ENCODE data around the gene SUN1.
A peak's percentile ranks its signal among the peaks of the same experiment; 100 is the strongest.
"Not testable (repeated sequence)": the region's sequence is repeated elsewhere in the genome, so short reads cannot be mapped to it uniquely, and the experiment has no call there.

The SUN1 gene

GRCh38 chr7:869348-869747 lies 37.1 kb downstream of the SUN1 start:
- no peak overlapping the region for H3K4me3 ChIP-seq (ENCODE audit: low read depth, low read length)
- TF ChIP-seq CTCF (IDR thresholded peaks at IDR 0.05; ENCODE audit: low read depth, low read length), result no peak

GRCh38 chr7:871900-872537 lies 39.7 kb downstream of the SUN1 start:
- no peak for TF ChIP-seq CTCF (IDR thresholded peaks at IDR 0.05; ENCODE audit: low read depth, low read length)
- no peak overlapping the region for H3K4me3 ChIP-seq (ENCODE audit: low read depth, low read length)

- H3K4me3 ChIP-seq (ENCODE audit: low read depth, low read length), result not testable (repeated sequence)
Observed at GRCh38 chr7:872685-873084, 40.4 kb downstream of the SUN1 start.

GRCh38 chr7:873367-874002 lies 41.2 kb downstream of the SUN1 start:
- peak; percentile 87 for TF ChIP-seq CTCF (IDR thresholded peaks at IDR 0.05; ENCODE audit: low read depth, low read length)

GRCh38 chr7:874031-874749 lies 41.9 kb downstream of the SUN1 start:
- H3K4me3 ChIP-seq (ENCODE audit: low read depth, low read length), result no peak overlapping the region
- TF ChIP-seq CTCF (IDR thresholded peaks at IDR 0.05; ENCODE audit: low read depth, low read length), result no peak

More at GRCh38 chr7:873367-874002, 41.2 kb downstream of the SUN1 start:
- no peak overlapping the region for H3K4me3 ChIP-seq (ENCODE audit: low read depth, low read length)

GRCh38 chr7:875051-875450 lies 42.8 kb downstream of the SUN1 start:
- no peak overlapping the region for H3K4me3 ChIP-seq (ENCODE audit: low read depth, low read length)
- TF ChIP-seq CTCF (IDR thresholded peaks at IDR 0.05; ENCODE audit: low read depth, low read length), result no peak

- H3K4me3 ChIP-seq (ENCODE audit: low read depth, low read length), result no peak overlapping the region
- no peak for TF ChIP-seq CTCF (IDR thresholded peaks at IDR 0.05; ENCODE audit: low read depth, low read length)
Observed at GRCh38 chr7:875476-876076, 43.3 kb downstream of the SUN1 start.

Data from WI38 (cell line).